GM19099 (cell line): Measurements from ENCODE around the gene TMEM208.

Source experiments
- POLR2A ChIP-seq: IDR thresholded peaks from 3 replicates; pipeline ENCODE4 v1.6.1; 2011; ENCODE audit warnings: low read depth; ENCODE audit not compliant: insufficient read length; ENCODE audit errors: extremely low read depth

Gene TMEM208

DNA sequence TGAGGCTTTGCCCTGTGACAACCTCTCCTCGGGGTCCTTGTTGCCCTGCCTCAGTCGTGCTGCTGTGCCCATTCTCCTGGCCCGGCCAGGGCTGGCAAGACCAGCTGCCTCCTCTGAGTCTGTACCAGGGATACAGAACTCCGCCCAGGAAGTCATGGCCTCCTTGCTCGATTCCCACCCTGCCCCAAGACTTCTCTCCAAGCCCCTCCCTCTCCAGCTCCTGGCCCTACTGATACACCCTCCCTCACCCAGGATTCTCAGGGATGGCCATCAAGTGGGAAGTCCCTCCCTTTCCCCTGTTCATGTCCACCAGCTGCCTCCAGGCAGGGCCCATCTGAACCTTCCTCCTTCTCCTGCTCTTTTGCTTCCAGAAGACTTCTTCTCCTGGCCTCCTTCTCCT lies 11.2 kb upstream of the TMEM208 start:
- no peak for TF ChIP-seq POLR2A

DNA sequence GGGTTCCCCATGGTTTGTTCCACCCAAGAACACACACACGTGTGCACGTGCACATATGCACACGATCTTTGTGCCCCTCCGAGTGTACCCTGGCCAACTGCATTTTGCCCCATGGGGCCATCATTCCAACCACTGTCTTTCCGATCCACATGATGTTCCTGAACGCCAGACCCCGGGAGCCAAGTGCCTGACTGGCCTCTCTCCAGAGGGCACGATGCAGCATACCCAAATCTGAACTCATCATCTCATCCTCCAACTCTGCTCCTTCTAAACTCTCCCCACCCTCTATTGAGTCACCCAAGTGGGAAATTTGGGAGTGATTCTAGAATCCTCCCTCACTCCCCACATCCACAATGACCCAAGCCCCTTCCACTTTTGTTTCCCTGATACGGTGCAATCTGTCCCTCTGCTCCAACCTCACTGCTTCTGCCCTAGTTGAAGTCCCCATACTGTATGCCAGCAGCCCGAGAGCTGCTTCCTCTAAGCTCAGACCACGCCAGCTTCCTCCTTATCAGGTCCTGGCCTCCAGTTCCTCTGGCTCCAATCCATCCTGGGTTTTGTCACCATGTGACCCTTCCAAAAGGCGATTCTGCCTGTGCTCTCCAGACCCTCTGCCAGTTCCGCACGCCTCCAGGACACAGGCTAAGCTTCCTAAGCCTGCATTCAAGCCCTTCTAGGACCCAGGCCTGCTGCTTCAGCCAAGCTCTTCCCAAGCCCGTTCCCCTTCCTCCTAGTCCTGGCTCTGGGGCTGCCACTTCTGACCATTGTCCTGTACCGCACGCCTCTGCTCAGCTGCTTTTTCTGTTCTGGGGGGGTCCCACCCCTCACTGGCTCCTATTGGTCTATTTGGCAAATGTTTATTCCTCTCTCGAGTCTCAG lies 10.1 kb upstream of the TMEM208 start:
- TF ChIP-seq POLR2A, result no peak

- TF ChIP-seq POLR2A, result no peak
Observed at GRCh38 chr16:67223992-67224391, 2.9 kb upstream of the TMEM208 start.

GRCh38 chr16:67226295-67226803 lies 581 bp upstream of the TMEM208 start:
- TF ChIP-seq POLR2A, result no peak

DNA sequence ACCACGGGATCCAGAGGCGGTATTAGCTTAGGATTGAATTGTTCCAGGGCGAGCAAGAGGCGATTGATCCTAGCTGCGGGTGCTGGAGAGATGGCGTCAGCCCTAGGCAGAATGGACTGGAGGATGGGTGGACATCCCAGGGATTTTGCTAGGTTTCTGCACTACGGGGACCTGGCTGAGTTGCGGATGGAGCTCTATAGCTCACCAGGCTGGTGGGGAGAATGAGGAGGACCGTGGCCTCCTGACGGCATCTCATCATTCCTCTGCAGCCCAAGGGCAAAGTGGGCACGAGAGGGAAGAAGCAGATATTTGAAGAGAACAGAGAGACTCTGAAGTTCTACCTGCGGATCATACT lies 614 bp downstream of the TMEM208 start:
- no peak for TF ChIP-seq POLR2A

- no peak for TF ChIP-seq POLR2A
Observed at GRCh38 chr16:67228034-67228785, 1.3 kb downstream of the TMEM208 start.

DNA sequence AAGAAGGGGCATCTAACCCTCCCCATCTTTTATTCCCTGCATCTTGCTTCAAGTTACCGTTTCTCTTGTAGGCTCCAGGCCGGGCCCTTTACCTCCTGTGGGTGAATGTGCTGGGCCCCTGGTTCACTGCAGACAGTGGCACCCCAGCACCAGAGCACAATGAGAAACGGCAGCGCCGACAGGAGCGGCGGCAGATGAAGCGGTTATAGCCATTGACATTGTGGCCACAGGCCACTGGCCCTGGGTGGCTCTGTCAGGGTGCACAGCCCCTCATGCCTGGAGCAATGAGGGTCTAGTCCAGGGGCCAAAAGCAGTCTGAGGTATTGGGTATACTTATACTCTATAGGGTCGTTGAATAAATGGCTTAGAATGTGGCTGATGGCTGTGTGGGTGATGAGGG lies 2.0 kb downstream of the TMEM208 start:
- TF ChIP-seq POLR2A, result no peak

- no peak for TF ChIP-seq POLR2A
Observed at GRCh38 chr16:67229906-67230808, 3.2 kb downstream of the TMEM208 start.

DNA sequence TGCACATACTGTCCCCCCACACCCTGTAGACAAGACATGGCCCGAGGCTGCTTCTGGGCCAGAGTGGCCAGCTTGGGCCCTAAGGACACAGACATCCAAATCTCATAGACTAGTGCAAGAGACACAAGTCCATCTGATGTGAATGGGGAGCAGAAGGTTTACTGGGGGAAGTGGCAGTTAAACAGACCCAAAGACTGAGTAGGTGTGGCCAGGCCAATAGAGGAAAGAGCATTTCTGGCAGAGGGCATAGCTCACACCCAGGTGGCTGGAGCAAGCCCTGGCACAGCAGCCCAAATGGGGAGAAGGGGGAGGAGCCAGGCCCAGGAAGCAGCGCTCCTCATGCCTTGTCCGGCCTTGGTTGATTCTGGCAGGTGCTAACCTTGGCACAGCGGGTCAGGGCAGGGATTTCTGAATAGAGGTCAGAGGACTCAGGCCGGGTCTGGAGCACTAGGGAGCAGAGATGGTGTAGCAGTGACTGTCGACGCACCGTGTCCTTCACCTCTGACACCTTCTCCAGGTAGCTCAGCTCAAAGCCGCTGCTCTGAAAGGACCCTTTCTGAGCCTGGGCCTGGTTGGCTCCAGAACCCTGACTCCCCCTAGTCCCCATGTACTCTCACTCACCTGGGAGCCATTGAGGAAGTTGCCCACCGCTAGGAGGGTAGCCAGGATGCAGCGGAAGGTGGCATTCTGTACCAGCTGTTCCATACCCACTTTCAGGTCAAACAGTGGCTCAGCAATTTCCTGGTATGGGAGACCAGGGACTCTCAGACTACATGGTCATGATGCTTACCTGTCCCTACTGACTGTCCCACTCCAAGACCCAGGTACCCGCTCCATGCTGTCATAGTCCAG lies 4.1 kb downstream of the TMEM208 start:
- peak; percentile 19 for TF ChIP-seq POLR2A

GRCh38 chr16:67233596-67233995 lies 6.7 kb downstream of the TMEM208 start:
- no peak for TF ChIP-seq POLR2A

DNA sequence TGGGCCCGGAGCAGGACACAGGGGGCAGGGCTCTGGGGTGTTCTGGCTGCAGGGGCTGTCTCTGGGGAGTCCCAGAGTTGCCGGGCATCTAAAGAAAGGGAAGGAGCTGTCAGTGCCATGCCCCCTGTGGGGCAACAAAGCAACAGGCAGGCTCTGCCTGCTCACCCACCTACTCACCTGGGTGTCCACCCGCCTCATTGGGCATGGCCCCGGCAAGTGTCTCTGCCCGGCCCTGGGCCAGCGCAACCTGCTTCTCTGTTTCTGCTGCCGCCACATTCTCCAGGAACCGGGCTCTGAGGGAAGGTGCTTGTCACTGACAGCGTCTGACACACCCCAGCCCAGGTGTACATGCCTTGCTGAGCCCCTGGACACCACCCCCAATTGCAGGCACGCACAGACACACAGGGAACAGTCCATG lies 7.3 kb downstream of the TMEM208 start:
- no peak for TF ChIP-seq POLR2A

- TF ChIP-seq POLR2A, result no peak
Observed at GRCh38 chr16:67235816-67236562, 9.1 kb downstream of the TMEM208 start.
